ENCODE results near the gene HOXD11. TPM values are rescaled to one million over a fixed set of nuclear protein-coding genes. Genes with fewer than 3 reads are reported as not detected.
A peak's percentile ranks its signal among the peaks of the same experiment; 100 is the strongest.

HOXD11 gene
- polyA plus RNA-seq, 1 donor from 2014 or later, result not detected

GRCh38 chr2:176096986-176097819 lies 9.9 kb upstream of the HOXD11 start:
- peaks cover 99% of the 10 kb centered on the region for H3K27me3 ChIP-seq (ENCODE audit: insufficient read depth, low read depth, low read length)
- no peak overlapping the region for H3K27ac ChIP-seq (ENCODE audit: low read length)
- H3K79me2 ChIP-seq (replicated peaks; ENCODE audit: insufficient read depth, low read length), result no peaks in the 10 kb centered on the region
- no peaks in the 10 kb centered on the region for H3F3A ChIP-seq (ENCODE audit: insufficient read depth, low read length, poor library complexity, severe bottlenecking)
- TF ChIP-seq SMC3 (conservative IDR thresholded peaks at IDR 0.05; ENCODE audit: poor library complexity) (peak; percentile 84), TAF1 (IDR thresholded peaks at IDR 0.05; ENCODE audit: low read depth) (no peak), MXI1 (conservative IDR thresholded peaks at IDR 0.05; ENCODE audit: poor library complexity, severe bottlenecking) (no peak), CTCF (IDR thresholded peaks at IDR 0.05; ENCODE audit: poor library complexity, severe bottlenecking) (peak; percentile 86), RAD21 (conservative IDR thresholded peaks at IDR 0.05) (peak; percentile 86), EP300 (conservative IDR thresholded peaks at IDR 0.05; ENCODE audit: poor library complexity, severe bottlenecking) (no peak)
- no peaks in the 10 kb centered on the region for H4K20me1 ChIP-seq (ENCODE audit: insufficient read depth)
- peak overlapping the region; percentile 44 for H3K4me2 ChIP-seq (ENCODE audit: low read length)
- no peak overlapping the region for H3K9ac ChIP-seq (ENCODE audit: low read length)
- H2AFZ ChIP-seq (ENCODE audit: low read depth, low read length), result no peak overlapping the region
- H3K4me3 ChIP-seq (ENCODE audit: low read length), result peak overlapping the region; percentile 64
- no peaks in the 10 kb centered on the region for H3K9me2 ChIP-seq (ENCODE audit: insufficient read depth, low read length)
- H3K36me3 ChIP-seq (ENCODE audit: insufficient read depth, low read length), result no peaks in the 10 kb centered on the region
- peaks cover 7% of the 10 kb centered on the region for H3K9me3 ChIP-seq (ENCODE audit: low read length)

GRCh38 chr2:176097820-176098365 lies 9.2 kb upstream of the HOXD11 start:
- Histone ChIP-seq H3K9me3 (ENCODE audit: low read length) (peaks cover 7% of the 10 kb centered on the region), H3K27me3 (ENCODE audit: insufficient read depth, low read depth, low read length) (peaks cover 100% of the 10 kb centered on the region), H3K9me2 (ENCODE audit: insufficient read depth, low read length) (no peaks in the 10 kb centered on the region), H3K79me2 (replicated peaks; ENCODE audit: insufficient read depth, low read length) (no peaks in the 10 kb centered on the region), H3K4me2 (ENCODE audit: low read length) (no peak overlapping the region), H4K20me1 (ENCODE audit: insufficient read depth) (no peaks in the 10 kb centered on the region), H3K4me3 (ENCODE audit: low read length) (peak overlapping the region; percentile 64), H3F3A (ENCODE audit: insufficient read depth, low read length, poor library complexity, severe bottlenecking) (no peaks in the 10 kb centered on the region), H3K27ac (ENCODE audit: low read length) (no peak overlapping the region), H3K36me3 (ENCODE audit: insufficient read depth, low read length) (no peaks in the 10 kb centered on the region), H2AFZ (ENCODE audit: low read depth, low read length) (no peak overlapping the region), H3K9ac (ENCODE audit: low read length) (no peak overlapping the region)
- TF ChIP-seq RAD21 (conservative IDR thresholded peaks at IDR 0.05) (peak; percentile 13), CTCF (IDR thresholded peaks at IDR 0.05; ENCODE audit: poor library complexity, severe bottlenecking) (peak; percentile 48), EP300 (conservative IDR thresholded peaks at IDR 0.05; ENCODE audit: poor library complexity, severe bottlenecking) (no peak), POLR2AphosphoS5 (IDR thresholded peaks at IDR 0.05) (no peak), MXI1 (conservative IDR thresholded peaks at IDR 0.05; ENCODE audit: poor library complexity, severe bottlenecking) (no peak), SMC3 (conservative IDR thresholded peaks at IDR 0.05; ENCODE audit: poor library complexity) (no peak)
